ENCODE results near the gene MB21D2.

MB21D2 gene

DNA sequence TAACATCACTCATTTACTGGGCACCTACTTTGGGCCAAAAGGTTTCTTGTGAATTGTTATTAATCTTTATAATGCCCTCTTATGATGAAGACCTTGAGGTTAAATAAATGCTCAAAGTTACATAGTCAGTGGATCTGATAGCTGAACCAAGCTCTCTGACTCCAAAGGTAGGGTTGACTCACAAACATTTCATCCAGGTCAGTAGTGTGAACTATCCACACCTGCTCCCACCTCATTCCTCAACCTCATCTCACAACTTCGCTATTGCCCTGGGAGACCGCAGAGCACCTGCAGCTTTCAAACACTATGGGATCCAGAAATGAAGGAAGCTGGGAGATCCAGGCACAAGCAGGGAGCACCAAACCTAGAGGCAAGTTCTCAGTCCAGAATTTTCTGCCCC, 96.5 kb downstream of the MB21D2 start:
- no peaks in the 10 kb centered on the region for H4K20me1 ChIP-seq (ENCODE audit: insufficient read depth, low read length)
- TF ChIP-seq EZH2 (optimal IDR thresholded peaks at IDR 0.05; ENCODE audit: low read depth, low read length): no peak
- TF ChIP-seq, protein P1, sequence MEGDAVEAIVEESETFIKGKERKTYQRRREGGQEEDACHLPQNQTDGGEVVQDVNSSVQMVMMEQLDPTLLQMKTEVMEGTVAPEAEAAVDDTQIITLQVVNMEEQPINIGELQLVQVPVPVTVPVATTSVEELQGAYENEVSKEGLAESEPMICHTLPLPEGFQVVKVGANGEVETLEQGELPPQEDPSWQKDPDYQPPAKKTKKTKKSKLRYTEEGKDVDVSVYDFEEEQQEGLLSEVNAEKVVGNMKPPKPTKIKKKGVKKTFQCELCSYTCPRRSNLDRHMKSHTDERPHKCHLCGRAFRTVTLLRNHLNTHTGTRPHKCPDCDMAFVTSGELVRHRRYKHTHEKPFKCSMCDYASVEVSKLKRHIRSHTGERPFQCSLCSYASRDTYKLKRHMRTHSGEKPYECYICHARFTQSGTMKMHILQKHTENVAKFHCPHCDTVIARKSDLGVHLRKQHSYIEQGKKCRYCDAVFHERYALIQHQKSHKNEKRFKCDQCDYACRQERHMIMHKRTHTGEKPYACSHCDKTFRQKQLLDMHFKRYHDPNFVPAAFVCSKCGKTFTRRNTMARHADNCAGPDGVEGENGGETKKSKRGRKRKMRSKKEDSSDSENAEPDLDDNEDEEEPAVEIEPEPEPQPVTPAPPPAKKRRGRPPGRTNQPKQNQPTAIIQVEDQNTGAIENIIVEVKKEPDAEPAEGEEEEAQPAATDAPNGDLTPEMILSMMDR (IDR thresholded peaks at IDR 0.05; ENCODE audit: low read length): no peak
- no peak for TF ChIP-seq EZH2phosphoT487 (IDR thresholded peaks at IDR 0.05; ENCODE audit: low read length)
- no peaks in the 10 kb centered on the region for H3K9me3 ChIP-seq (replicated peaks; ENCODE audit: insufficient read depth, low read length)
- H3K27ac ChIP-seq (ENCODE audit: low read length): no peak overlapping the region
- no peak overlapping the region for H3K9ac ChIP-seq (ENCODE audit: low read length)
- DNase-seq: no peak
- H3K79me2 ChIP-seq (ENCODE audit: low read length): no peaks in the 10 kb centered on the region
- no peak overlapping the region for H2AFZ ChIP-seq (ENCODE audit: low read length)
- H3K9me2 ChIP-seq (replicated peaks; ENCODE audit: insufficient read depth, low read length): no peaks in the 10 kb centered on the region
- H3K4me2 ChIP-seq (ENCODE audit: low read depth, low read length): no peak overlapping the region
- H3K4me1 ChIP-seq (ENCODE audit: low read length): peaks cover 4% of the 10 kb centered on the region; the same call in 1 of the 2 replicates
- H3K36me3 ChIP-seq (replicated peaks; ENCODE audit: insufficient read depth, low read length): no peaks in the 10 kb centered on the region
- no peaks in the 10 kb centered on the region for H3K27me3 ChIP-seq (replicated peaks; ENCODE audit: insufficient read depth, low read length)
- no peaks in the 10 kb centered on the region for H3F3A ChIP-seq (ENCODE audit: insufficient read depth, low read length)
- H3K4me3 ChIP-seq (ENCODE audit: low read length): no peak overlapping the region

DNA sequence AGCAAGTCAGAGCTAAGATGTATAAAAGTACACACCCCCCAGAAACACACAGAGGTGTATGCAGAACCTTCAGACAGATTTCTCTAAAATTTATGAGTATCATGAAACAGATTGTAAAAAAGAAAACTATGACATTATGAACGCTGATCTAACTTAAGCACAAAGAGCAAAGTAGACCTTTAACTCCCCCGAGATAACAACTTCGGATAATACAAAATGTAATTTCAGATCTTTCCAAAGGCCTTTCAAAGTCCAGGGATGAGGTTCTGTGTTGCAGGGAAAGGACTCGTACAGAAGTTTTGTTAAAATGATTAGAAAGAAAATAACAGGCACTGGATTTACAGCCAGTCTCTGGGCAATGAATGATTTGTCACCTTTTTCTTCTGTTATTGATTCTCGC, 97.5 kb downstream of the MB21D2 start:
- Histone ChIP-seq H3F3A (ENCODE audit: insufficient read depth, low read length) (no peaks in the 10 kb centered on the region), H3K9ac (ENCODE audit: low read length) (no peak overlapping the region), H3K27ac (ENCODE audit: low read length) (no peak overlapping the region), H3K9me3 (replicated peaks; ENCODE audit: insufficient read depth, low read length) (no peaks in the 10 kb centered on the region), H2AFZ (ENCODE audit: low read length) (no peak overlapping the region), H3K9me2 (replicated peaks; ENCODE audit: insufficient read depth, low read length) (no peaks in the 10 kb centered on the region), H3K36me3 (replicated peaks; ENCODE audit: insufficient read depth, low read length) (no peaks in the 10 kb centered on the region), H3K4me1 (ENCODE audit: low read length) (no peaks in the 10 kb centered on the region), H3K4me2 (ENCODE audit: low read depth, low read length) (no peak overlapping the region), H4K20me1 (ENCODE audit: insufficient read depth, low read length) (no peaks in the 10 kb centered on the region), H3K4me3 (ENCODE audit: low read length) (no peak overlapping the region), H3K27me3 (replicated peaks; ENCODE audit: insufficient read depth, low read length) (no peaks in the 10 kb centered on the region), H3K79me2 (ENCODE audit: low read length) (no peaks in the 10 kb centered on the region)
- TF ChIP-seq EZH2 (optimal IDR thresholded peaks at IDR 0.05; ENCODE audit: low read depth, low read length) (no peak), EZH2phosphoT487 (IDR thresholded peaks at IDR 0.05; ENCODE audit: low read length) (no peak)
- TF ChIP-seq, protein P1 (IDR thresholded peaks at IDR 0.05; ENCODE audit: low read length): no peak
- DNase-seq: no peak

DNA sequence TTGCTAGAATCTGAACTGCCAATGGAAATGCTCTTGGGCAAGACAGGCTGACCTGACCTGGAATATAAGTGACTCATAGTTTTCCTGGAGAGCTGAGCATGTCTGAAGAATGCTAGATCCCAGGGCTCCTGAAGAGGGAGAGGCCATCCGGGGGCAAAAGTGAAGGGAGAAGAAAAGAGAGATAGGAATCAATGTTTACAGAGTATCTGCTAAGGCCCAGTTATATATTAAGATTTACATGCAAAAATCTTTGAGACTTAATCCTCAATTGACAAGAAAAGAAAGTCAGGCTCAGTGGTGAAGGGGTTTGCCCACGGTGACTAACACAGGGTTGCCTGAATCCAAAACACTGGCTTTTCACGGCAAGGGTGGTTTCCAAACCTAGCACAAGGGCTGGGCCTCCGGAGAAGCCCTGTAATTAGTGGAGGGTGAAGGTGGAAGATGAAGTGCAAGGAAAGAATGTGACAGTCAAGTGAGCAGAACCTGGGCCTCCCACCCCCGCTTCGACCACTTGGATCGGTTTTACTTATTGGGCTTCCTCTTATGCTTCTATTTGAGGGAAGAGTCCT, 98.6 kb downstream of the MB21D2 start:
- Histone ChIP-seq H3K79me2 (ENCODE audit: low read length) (no peaks in the 10 kb centered on the region), H3K4me1 (ENCODE audit: low read length) (no peaks in the 10 kb centered on the region), H3K9ac (ENCODE audit: low read length) (no peak overlapping the region), H3F3A (ENCODE audit: insufficient read depth, low read length) (no peaks in the 10 kb centered on the region), H3K4me3 (ENCODE audit: low read length) (no peak overlapping the region), H3K9me2 (replicated peaks; ENCODE audit: insufficient read depth, low read length) (no peaks in the 10 kb centered on the region), H2AFZ (ENCODE audit: low read length) (no peak overlapping the region), H3K36me3 (replicated peaks; ENCODE audit: insufficient read depth, low read length) (no peaks in the 10 kb centered on the region), H3K27ac (ENCODE audit: low read length) (no peak overlapping the region), H4K20me1 (ENCODE audit: insufficient read depth, low read length) (no peaks in the 10 kb centered on the region), H3K4me2 (ENCODE audit: low read depth, low read length) (no peak overlapping the region), H3K27me3 (replicated peaks; ENCODE audit: insufficient read depth, low read length) (no peaks in the 10 kb centered on the region), H3K9me3 (replicated peaks; ENCODE audit: insufficient read depth, low read length) (no peaks in the 10 kb centered on the region)
- TF ChIP-seq, protein P1 (IDR thresholded peaks at IDR 0.05; ENCODE audit: low read length): no peak
- TF ChIP-seq EZH2phosphoT487 (IDR thresholded peaks at IDR 0.05; ENCODE audit: low read length) (no peak), EZH2 (optimal IDR thresholded peaks at IDR 0.05; ENCODE audit: low read depth, low read length) (no peak)
- DNase-seq: no peak

All from MM.1S (cell line).